Stimulated activated CD8-positive, alpha-beta memory T cell treated with anti-CD3 and anti-CD28 coated beads, Interleukin-2, amount 100 ng/mL, for 48 hours (primary cell): ENCODE data around the gene POFUT1.
A peak's percentile ranks its signal among the peaks of the same experiment; 100 is the strongest.
"Not testable (repeated sequence)": the region's sequence is repeated elsewhere in the genome, so short reads cannot be mapped to it uniquely, and the experiment has no call there.

ENCODE experiments used
- DNase-seq, 2 donors: peaks; one replicate each; pipeline ENCODE4 v3.0.0-alpha.2; 2020; ENCODE audit warnings: low read depth in 2 of 2

Gene POFUT1

DNA sequence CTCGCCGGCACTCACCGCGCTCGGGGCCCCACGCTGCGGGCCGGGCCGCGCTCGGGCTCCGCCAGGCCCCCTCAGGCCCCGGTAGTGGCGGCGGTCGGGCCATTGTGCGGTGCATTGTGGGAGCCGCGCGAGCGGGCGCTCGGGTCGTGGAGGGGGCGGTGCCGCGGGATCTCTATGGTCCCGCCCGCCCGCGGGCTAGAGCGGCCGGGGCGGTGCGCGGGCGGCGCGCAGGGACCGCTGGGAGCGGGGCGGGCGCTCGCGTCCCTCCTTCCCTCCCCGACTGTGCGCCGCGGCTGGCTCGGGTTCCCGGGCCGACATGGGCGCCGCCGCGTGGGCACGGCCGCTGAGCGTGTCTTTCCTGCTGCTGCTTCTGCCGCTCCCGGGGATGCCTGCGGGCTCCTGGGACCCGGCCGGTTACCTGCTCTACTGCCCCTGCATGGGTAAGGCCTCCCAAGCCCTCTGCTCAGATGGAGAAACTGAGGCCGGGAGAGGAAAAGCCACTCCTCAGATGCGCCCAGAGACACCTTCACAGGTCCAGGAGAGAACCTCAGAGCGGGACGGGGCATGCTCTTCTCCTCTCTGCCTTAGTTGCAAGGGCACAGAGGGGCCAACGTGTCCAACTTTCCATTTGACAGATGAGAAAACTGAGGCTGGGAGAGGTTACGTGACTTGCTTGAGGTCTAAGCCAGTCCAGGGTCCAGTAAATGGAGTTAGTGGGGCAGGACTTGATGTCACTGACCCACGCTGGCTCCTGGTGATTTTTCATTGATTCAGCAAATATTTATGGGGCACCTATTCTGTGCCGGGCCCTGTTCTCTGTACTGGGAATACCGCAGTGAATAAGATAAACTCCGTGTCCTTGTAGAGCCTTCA is at the start of gene POFUT1, which contains the start of gene PLAGL2:
POFUT1 (plus strand) TSS at position 255 of the 873 bp plus-strand sequence; CDS start at position 317, 62 bp downstream.
PLAGL2 (minus strand) TSS at position 118 of the 873 bp plus-strand sequence. CDS start 5,565 bp downstream, outside the sequence.
- peak; percentile 85 to 86 for DNase-seq

DNA sequence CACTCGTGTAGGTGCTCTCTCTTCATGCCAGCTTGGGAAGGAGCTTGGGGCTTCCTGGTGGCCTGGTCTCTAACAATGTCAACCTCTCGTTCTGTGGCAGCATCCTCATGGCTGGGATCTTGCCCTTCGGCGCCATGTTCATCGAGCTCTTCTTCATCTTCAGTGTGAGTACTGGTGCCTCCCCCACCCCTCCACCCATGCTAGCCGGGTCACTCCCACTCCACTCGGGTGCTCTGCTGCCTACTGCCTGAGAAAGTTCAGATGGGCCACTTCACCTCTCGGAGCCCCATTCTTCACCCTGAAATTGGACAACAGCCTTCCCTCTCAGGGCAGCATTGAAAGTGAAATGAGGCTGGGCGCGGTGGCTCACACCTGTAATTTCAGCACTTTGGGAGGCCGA is 49.3 kb upstream of the POFUT1 start:
- DNase-seq: no peak

DNA sequence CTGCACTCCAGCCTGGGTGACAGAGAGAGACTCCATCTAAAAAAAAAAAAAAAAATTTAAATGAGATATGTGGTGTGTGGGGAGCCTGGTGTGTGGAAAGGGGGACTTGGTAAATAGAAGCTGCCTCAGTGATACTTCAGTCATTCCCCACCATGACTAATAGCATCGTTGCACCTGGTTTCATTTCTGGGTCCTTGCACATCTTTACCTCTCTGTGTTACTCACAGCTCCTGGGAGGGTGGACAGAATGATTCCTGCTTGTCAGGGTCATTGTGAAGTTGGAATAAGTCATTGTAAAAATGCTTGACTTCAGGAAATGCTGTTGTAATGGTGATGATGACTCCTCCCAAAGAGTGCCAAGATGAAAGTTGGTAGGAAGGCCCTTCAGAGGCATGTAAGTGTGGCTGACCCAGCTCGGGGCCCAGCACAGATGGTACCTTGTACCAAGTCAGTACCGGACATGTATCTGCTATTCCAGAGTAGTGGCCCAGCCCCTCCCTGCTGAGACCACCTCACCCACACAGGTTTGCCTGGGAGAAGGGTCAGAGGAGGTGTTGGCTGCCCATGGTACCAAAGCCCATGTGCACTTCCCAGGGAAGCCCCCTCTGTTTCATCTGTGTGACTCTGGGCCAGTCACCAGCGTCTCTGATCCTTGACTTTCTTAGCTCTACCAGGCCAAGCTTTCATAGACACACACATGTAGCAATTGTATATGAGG is 48.6 kb upstream of the POFUT1 start:
- no peak for DNase-seq

DNA sequence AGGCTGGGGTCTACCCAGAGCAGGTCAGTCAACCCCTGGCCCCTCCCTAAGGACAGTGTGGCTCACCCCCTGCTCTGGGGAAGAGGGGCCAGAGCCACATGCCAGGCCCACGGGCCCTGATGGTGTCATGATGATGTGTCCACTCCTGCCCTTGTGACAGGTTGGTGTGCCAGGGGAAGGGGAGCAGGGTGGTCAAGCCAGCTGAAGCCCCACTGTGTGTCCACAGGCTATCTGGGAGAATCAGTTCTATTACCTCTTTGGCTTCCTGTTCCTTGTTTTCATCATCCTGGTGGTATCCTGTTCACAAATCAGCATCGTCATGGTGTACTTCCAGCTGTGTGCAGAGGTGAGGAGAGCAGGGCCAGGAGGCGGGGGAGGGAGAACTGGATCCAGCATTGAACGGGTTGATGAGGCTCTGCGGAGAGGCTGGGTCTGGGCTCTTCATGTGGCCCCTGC is 47.9 kb upstream of the POFUT1 start:
- DNase-seq: no peak

DNA sequence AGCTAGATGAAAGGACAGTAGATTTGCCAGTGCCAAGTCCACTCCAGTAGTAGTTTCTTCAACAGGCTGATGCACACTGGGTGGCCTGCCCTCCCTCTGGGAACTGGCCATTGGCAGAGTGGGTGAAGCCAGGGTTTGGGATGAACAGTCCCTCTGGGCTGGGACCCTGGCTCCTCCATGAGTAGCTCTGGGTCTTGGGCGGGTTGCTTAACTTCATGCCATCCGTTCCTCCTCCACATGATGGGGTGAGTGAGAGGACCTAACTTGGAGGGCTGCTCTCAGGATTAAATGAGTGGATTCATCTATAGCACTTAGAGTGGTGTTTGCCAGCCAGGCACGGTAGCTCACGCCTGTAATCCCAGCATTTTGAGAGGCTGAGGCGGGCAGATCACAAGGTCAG is 47.3 kb upstream of the POFUT1 start:
- DNase-seq: no peak

DNA sequence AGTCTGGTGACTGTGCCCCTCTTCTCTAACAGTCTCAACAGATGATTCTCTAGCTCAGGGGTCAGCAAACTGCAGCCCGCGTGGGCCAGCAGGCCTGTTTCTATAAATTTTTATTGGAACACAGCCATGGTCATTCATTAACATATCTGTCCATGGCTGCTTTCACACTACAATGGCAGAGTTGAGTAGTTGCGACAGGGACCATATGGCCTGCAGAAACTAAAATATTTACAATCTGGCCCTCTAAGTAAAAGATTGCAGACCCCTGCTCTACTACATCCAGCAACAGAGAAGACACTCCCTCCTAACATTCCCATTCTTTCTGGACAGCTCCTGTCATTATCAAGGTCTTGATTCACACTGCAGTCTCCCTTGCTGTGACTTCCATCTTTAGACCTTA is 45.3 kb upstream of the POFUT1 start:
- DNase-seq: no peak

DNA sequence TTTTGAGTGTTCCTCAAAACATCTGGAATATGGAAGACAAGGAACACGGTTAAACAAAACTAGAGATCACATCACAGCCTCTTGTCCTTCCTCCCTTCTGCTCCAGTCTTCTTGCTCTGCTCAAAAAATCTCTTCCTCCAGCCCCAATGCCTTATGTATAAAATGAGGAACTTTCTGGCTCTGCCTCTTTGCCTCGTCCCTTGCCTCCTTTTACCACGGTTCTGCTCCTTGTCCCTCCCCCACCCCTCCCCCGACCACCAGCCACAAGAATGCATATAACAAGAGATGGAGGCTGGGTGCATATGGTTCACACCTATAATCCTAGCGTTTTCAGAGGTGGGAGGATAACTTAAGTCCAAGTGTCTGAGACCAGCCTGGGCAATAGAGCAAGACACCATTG is 43.7 kb upstream of the POFUT1 start:
- DNase-seq: no peak

DNA sequence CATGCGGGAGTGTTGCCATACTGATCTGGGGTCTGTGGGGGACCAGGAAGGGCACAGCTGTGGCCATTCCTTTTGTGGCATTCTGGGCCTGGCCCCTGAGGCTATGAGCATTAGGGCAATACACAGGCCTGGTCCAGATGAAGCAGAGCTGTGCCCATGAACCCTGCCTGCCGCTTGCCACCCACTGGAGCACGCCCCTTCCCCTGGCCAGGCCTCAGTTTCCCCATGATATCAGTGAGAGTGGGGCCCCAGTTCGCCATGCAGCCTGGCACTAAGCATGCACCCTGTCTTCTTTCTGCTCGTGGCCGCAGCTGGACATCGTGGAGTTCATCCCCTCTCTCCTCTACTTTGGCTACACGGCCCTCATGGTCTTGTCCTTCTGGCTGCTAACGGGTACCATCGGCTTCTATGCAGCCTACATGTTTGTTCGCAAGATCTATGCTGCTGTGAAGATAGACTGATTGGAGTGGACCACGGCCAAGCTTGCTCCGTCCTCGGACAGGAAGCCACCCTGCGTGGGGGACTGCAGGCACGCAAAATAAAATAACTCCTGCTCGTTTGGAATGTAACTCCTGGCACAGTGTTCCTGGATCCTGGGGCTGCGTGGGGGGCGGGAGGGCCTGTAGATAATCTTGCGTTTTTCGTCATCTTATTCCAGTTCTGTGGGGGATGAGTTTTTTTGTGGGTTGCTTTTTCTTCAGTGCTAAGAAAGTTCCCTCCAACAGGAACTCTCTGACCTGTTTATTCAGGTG is 42.5 kb upstream of the POFUT1 start:
- DNase-seq: no peak

DNA sequence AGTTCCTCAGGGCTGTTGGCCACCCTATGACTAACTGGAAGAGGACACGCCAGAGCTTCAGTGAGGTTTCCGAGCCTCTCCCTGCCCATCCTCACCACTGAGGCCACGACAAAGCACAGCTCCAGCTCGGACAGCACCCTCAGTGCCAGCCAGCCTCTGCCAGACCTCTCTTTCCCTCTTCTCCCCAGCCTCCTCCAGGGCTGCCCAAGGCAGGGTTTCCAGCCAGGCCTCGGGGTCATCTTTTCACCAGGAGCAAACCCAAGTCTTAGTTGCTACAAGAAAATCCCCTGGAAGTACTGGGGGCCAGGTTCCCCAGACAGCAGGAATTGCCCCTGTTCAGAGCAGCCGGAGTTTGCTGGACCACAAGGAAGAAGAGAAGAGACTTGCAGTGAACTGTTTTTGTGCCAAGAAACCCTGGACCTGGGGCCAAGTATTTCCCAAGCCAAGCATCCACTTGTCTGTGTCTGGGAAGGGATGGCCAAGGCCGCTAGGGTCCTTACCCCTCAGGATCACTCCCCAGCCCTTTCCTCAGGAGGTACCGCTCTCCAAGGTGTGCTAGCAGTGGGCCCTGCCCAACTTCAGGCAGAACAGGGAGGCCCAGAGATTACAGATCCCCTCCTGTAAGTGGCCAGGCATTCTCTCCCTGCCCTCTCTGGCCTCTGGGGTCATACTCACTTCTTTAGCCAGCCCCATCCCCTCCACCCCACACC is 41.7 kb upstream of the POFUT1 start:
- no peak for DNase-seq

DNA sequence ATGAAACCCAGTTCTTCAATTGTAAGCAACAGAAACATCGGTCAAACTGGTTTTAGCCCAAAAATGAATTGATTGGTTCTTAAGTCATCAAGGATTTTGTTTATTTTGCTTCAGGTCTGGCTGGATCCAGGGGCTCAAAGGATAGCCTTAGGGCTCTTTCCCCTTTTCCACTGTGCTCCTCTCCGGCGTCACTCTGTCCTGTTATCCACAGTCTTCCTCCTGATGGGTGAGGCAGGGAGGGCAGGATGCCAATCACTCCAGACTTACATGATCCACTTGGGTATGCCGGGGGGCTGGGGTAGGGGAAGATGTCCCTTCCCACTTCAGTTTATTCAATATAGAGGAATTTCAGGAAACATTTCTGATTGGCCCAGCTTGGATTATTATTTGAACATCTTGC is 40.1 kb upstream of the POFUT1 start:
- DNase-seq: no peak

DNA sequence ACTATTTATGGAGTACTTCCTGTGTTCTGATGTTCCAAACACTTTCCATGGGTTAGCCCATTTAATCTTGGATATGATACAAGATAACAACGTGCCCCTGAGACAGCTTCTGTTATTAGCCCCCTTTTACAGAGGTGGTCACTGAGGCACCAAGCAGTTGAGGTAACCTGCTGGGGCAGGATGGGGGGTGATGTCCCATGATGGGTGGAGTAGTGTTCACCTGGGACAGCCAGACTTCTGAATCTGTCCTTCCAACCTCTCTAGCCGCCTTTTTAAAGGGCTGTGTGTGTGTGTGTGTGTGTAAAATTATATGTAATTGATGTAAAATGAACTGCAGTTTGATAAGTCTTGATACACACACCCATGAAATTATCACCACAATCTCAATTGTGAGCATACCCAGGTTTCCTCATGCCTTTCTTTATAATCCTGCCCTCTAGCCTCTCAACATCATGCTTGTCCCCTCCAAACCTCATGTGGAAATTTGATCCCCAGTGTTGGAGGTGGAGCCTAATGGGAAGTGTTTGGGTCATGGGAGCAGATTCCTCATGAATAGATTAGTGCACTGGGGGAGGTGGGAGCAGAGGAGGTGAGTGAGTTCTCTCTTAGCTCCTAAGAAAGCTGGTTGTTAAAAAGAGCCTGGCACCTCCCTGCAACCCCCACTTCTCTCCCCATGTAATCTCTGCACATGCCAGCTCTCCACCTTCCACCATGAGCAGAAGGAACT is 39.3 kb upstream of the POFUT1 start:
- no peak for DNase-seq

DNA sequence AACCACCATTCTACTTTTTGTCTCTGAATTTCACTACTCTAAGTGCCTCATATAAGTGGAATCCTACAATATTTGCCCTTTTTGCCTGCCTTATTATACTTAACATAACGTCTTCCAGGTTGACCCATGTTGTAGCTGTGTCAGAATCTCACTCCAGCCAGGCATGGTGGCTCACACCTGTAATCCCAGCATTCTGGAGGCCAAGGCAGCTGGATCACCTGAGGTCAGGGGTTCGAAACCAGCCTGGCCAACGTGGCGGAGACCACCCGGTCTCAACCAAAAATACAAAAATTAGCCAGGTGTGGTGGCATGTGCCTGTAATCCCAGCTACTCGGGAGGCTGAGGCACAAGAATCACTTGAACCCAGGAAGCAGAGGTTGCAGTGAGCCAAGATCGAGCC is 30.0 kb upstream of the POFUT1 start:
- not testable (repeated sequence) for DNase-seq

DNA sequence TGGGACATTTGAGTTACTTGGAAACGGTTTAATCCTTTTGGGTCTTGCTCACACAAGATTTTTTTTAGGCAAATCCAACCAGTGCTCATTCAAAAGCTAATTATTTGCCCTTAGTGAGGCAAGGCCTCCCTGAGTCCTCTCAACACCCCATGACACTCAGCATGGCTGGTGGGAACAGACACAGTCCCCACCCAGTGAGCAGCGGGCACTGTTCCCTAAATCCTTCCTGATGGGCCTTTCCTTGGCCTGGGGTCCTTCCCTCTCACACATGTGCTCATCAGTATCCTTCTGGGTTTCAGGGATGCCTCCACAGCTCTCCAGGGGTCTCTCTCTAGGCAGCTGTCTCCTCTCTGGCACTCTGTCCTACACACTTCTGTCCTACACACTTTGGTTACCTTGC is 28.2 kb upstream of the POFUT1 start:
- DNase-seq: no peak

DNA sequence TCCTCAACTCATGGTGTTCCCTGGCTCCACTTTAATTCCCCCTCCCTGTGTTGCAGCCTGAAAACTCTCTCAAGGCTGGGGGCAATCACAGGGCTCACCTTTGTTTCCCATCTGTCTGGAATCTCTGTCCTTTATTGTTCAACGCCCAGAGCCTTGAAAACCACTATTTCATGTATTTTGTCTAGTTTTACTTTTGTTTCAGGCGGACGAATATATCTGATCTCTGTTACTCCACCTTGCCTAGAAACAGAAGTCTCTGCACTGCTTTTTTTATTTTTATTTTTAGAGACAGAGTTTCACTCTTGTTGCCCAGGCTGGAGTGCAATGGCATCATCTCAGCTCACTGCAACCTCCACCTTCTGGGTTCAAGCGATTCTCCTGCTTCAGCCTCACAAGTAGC is 27.7 kb upstream of the POFUT1 start:
- DNase-seq: no peak

DNA sequence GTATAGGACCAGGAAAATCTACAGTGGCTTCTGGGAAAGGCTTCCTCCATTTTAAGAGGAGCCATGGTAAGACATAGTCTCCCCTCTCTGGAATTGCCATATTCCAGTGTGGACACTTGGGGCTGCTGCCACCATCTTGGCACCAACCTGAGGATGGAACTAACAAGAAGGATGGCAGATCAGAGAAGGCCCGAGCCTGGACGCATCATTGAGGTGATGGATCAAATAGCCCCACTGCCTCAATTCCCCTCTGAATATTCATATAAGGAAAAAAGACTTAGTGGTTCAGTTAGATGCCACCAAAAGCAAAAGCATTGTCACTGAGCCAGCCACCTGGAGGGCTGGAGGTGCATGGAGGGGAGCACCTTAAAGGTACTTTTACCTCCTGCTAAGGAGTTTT is 26.1 kb upstream of the POFUT1 start:
- no peak for DNase-seq

DNA sequence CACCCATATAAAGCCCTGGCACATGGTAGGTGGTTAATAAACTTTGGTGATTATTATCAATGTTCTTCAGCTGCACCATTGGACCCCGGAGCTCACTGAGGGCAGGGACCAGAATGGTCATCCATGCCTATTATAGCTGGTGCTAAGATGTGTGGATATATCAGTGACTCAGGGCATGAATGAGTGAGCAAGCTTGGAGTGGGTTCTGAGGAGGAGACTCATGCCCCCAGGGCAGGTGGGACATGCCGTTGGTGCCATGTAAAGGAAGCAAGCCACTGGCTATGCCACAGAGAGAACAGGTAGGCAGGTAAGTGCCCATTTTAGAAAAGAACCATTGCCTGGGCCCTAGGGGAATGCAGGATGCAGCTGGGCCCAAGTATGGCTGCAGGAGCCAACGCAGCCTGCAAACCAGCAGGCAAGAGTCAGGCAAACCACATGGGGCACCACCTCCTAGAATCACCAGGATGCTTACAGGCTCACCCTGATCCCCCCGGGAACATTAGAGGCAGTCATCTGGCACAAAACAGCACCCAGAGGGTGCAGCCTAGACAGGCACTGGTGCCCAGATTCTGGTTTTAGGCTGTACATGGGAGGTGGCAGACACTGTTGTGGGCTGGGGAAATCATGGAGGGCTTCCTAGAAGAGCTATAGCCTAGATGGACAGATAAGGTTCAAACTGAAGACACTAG is 23.6 kb upstream of the POFUT1 start:
- no peak for DNase-seq

DNA sequence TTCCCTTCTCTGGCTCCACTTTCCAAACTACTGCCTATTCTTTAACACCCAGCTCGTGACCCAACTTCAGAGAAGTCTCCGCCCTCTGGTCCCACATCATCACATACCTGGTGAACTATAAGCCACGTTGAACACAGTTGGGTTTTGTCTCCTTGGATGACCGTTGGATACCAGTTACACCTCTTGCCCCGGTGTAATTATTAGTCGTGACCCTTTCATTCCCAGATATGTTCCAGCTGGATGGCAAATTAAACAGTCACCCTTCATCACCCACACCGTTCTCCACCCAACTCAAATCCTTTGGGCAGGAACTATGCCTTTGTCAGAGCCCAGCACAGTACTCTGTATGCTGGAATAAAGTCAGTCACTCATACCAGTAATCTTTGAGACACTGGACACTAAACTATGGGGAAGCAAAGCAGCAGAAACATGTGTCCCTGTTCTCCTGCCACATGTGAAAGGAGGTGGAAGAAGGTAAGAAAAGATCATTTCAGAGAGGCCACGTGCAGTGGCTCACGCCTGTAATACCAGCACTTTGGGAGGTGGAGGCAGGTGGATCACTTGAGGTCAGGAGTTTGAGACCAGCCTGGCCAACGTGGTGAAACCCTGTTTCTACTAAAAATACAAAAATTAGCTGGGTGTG is 22.6 kb upstream of the POFUT1 start:
- DNase-seq: no peak

DNA sequence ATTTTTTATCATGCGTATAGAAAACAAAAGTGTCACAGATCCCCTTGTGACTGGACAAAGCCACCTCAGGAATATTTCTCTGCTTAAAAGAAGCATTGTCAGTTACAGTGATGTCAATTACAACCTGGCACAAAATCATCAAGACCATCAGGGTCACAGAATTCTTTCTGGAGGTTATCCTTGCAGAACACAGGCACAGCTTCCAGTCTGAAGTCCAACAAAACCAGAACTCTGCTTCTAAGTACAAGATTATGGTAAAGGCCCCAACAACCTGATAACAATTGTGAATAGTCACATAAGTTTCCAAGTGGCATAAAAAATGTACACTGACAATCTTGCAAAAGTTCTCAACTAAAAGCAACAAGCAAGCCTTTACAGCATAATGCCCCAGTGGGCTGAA is 21.2 kb upstream of the POFUT1 start:
- DNase-seq: no peak

DNA sequence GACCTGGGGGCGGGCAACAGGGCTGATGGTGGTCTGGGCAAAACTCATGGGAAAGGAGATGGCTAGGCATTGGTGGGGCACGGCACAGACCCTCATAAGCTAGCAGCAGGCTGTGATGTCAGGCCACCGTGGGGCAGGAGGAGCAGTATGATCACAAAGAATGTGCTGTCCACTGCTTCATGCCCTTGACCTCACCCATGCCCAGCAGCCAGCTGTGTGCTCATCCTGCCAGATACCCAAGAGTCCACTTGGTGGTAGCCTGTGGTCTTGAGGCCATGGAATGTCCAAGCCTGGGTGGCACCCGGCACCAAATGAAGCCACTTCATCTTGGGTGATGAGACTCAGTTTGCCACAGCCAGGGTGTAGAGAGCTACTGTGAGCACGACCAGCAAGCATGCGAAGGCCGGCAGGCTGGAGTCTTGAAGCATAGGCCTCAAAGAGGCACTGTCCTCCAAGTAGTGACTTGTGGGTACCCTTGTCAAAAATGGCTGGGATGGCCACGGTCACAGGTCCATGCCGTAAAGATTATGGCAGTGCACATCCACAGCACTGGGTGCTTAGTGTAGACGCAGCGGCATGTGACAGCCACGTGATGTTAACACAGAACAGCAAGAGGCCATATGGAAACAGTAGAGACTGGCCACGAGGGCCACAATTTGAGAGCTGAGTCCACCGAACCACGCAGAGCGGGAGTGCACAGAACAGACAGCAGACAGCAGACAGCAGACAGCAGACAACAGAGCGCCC is 19.1 kb upstream of the POFUT1 start:
- no peak for DNase-seq
